ENCODE results near the gene LIAS. TPM values are rescaled to one million over a fixed set of nuclear protein-coding genes. Genes with fewer than 3 reads are reported as not detected.
"Not testable (repeated sequence)": the region's sequence is repeated elsewhere in the genome, so short reads cannot be mapped to it uniquely, and the experiment has no call there.

LIAS gene
- total RNA-seq, 2 experiments from 2014 or later: 14.5 to 16.6 TPM

DNA sequence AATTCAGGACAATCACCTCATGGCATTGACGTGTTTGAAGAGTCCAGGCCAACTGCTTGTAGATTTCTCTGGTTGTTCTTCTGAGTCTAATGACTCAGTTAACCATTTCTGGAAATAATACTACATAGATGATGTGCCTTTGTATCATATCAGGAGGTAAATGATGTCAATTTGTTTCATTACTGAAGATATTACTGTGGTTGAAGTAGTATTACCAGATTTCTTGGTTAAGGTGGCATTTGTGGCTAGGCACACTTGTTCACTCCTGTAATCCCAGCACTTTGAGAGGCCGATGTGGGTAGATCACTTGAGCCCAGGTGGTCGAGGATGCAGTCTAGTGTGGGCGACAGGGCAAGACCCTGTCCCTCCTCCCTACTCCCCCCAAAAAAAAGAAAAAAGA, 15.9 kb upstream of the LIAS start:
- H3K4me3 Mint-ChIP-seq: no peak overlapping the region
- H3K27ac Mint-ChIP-seq: no peak overlapping the region
- DNase-seq (no peak), ATAC-seq (no peak)
- peaks cover 17% of the 10 kb centered on the region for H3K4me1 Mint-ChIP-seq
- H3K27me3 Mint-ChIP-seq: peaks cover 11% of the 10 kb centered on the region
- H3K36me3 Mint-ChIP-seq: no peaks in the 10 kb centered on the region
- no peaks in the 10 kb centered on the region for H3K9me3 Mint-ChIP-seq (ENCODE audit: low read depth)
- CTCF ChIA-PET: no interaction called here

- Mint-ChIP-seq H3K4me1 (peaks cover 27% of the 10 kb centered on the region), H3K9me3 (ENCODE audit: low read depth) (no peaks in the 10 kb centered on the region)
Measured at GRCh38 chr4:39446483-39446841, 12.4 kb upstream of the LIAS start.

GRCh38 chr4:39446842-39447573, 11.8 kb upstream of the LIAS start:
- Mint-ChIP-seq H3K4me1 (peaks cover 27% of the 10 kb centered on the region), H3K27me3 (peaks cover 6% of the 10 kb centered on the region), H3K36me3 (peaks cover 24% of the 10 kb centered on the region), H3K9me3 (ENCODE audit: low read depth) (no peaks in the 10 kb centered on the region), H3K4me3 (peak overlapping the region; percentile 63), H3K27ac (no peak overlapping the region)
- ATAC-seq (peak; percentile 76), DNase-seq (peak; percentile 59)
- CTCF ChIA-PET: interaction anchor here (1.2 to 2.1 kb wide), 3 partner anchors 12 to 133 kb away, joined by 3 to 4 read pairs (median 4); partner anchors contain the start of gene LIAS

More at GRCh38 chr4:39446483-39446841, 12.4 kb upstream of the LIAS start:
- Mint-ChIP-seq H3K27me3 (peaks cover 6% of the 10 kb centered on the region), H3K27ac (no peak overlapping the region), H3K4me3 (no peak overlapping the region), H3K36me3 (peaks cover 19% of the 10 kb centered on the region)
- CTCF ChIA-PET: interaction anchor here (1.5 to 2.1 kb wide), 2 partner anchors 82 to 132 kb away, joined by 4 read pairs; no protein-coding TSS in a partner anchor
- no peak for ATAC-seq
- no peak for DNase-seq

DNA sequence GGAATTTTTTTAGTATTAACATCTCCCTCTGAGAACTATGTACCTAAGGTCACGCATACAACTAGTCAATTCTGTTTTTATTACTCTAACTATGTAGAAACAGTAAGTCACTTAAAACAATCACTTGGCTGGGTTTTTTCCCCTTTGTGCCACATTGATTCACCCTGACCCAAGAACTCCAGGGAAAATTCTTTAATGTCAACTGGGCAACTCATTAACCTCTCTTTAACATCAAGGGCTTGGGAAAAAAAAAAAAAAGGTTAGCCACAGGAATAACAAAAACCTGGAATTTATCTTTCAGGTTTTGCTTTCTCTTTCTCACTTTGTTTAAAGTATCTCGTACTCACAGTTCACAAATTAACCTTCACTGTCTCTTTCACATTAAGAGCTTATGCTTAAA, 8.2 kb upstream of the LIAS start:
- H3K27ac Mint-ChIP-seq: no peak overlapping the region
- peaks cover 2% of the 10 kb centered on the region for H3K27me3 Mint-ChIP-seq
- H3K36me3 Mint-ChIP-seq: peaks cover 54% of the 10 kb centered on the region
- H3K9me3 Mint-ChIP-seq (ENCODE audit: low read depth): no peaks in the 10 kb centered on the region
- H3K4me1 Mint-ChIP-seq: peaks cover 33% of the 10 kb centered on the region
- ATAC-seq: no peak
- DNase-seq: no peak
- CTCF ChIA-PET: interaction anchor here (0.7 kb wide), 1 partner anchor 84 kb away, joined by 3 read pairs; no protein-coding TSS in a partner anchor
- no peak overlapping the region for H3K4me3 Mint-ChIP-seq

DNA sequence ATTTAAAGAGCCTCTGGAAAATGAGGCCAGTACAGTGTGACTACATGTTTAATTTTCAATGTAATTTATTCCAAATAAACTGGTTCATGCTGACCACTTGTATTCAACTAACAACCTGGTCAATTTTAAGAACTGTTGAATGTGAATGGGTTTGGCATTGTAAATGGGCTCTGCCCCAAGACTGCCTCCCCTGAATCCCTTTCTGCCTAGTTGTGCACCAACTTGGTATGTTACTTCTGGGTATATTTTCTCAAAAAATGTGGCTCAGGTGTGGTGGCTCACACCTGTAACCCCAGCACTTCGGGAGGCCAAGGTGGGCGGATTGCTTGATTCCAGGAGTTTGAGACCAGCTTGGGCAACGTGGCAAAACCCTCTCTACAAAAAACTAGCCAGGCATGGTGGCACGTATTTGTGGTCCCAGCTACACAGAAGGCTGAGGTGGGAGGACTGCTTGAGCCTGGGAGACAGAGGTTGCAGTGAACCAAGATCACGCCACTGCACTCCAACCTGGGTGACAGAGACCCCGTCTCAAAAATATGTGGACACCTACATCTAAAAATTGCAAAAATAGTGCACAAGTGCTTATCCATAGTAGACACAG, 7.3 kb upstream of the LIAS start:
- CTCF ChIA-PET: interaction anchor here (0.7 to 1.0 kb wide), 2 partner anchors 11 to 85 kb away, joined by 3 to 4 read pairs; no protein-coding TSS in a partner anchor
- Mint-ChIP-seq H3K27me3 (no peaks in the 10 kb centered on the region), H3K4me1 (peaks cover 41% of the 10 kb centered on the region), H3K4me3 (no peak overlapping the region), H3K36me3 (peaks cover 62% of the 10 kb centered on the region), H3K27ac (no peak overlapping the region), H3K9me3 (ENCODE audit: low read depth) (no peaks in the 10 kb centered on the region)
- ATAC-seq (no peak), DNase-seq (no peak)

DNA sequence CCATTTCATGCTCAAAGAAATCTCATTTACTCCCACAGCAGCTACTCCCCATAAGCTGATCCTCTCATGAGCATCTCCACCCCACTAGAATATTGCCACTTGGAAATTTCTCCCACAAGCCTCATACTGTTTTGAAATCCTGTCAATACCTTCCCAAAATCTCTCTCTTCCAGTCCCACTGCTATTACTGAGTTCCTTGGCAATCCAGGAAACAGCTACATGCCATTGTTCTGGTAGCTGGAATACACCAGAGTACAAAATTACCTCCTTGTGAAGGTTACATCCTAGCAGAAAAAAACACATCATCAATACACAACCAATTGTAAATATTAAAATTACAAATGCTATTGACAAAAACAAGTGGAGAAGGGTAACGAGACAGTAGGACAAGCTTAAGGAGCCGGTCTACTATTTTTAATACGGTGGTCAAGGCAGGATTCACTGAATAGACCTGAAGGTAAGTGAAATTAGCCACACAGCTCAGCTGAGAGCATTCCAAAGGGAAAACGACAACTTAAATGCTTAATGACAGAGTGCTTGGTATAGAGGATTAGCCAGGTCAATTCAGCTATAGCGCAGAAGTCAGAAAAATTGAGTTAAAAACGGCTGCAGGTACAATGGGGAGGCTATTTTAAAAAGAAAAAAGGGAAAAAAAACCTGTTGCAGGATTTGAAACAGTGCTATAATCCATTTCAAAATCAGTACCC, 6.5 kb upstream of the LIAS start:
- peaks cover 69% of the 10 kb centered on the region for H3K36me3 Mint-ChIP-seq
- H3K9me3 Mint-ChIP-seq (ENCODE audit: low read depth): no peaks in the 10 kb centered on the region
- H3K4me3 Mint-ChIP-seq: no peak overlapping the region
- peaks cover 44% of the 10 kb centered on the region for H3K4me1 Mint-ChIP-seq
- DNase-seq: no peak
- CTCF ChIA-PET: interaction anchor here (1.0 kb wide), 1 partner anchor 12 kb away, joined by 4 read pairs; no protein-coding TSS in a partner anchor
- H3K27ac Mint-ChIP-seq: no peak overlapping the region
- no peak for ATAC-seq
- H3K27me3 Mint-ChIP-seq: no peaks in the 10 kb centered on the region

- CTCF ChIA-PET: interaction anchor here (1.0 kb wide), 1 partner anchor 12 kb away, joined by 4 read pairs; no protein-coding TSS in a partner anchor
- Mint-ChIP-seq H3K27ac (peak overlapping the region; percentile 37), H3K4me1 (peaks cover 43% of the 10 kb centered on the region), H3K9me3 (ENCODE audit: low read depth) (no peaks in the 10 kb centered on the region), H3K36me3 (peaks cover 77% of the 10 kb centered on the region), H3K27me3 (no peaks in the 10 kb centered on the region), H3K4me3 (no peak overlapping the region)
- ATAC-seq (no peak), DNase-seq (no peak)
Measured at GRCh38 chr4:39452860-39453587, 5.8 kb upstream of the LIAS start.

DNA sequence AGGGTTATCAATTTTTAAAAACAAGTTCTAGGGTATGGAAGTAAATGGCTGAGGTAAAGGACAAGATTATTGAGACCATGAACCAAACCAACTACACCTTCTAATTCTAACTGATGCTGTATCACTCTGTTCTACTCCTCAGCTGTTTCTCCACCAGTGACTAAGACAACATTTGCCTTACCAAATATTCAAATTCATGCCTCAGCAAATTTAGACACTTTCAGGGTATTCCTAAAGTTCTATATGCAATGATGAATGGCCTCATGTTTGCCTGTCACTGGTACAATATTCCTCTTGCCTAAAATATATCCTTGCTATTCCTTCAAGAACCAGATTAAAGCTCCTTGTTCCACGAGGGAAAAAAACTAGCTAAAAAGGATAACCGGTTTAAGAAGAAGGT, 5.1 kb upstream of the LIAS start:
- H3K4me1 Mint-ChIP-seq: peaks cover 42% of the 10 kb centered on the region
- no peak for DNase-seq
- no peaks in the 10 kb centered on the region for H3K27me3 Mint-ChIP-seq
- no peak overlapping the region for H3K4me3 Mint-ChIP-seq
- no peaks in the 10 kb centered on the region for H3K9me3 Mint-ChIP-seq (ENCODE audit: low read depth)
- H3K27ac Mint-ChIP-seq: no peak overlapping the region
- no peak for ATAC-seq
- CTCF ChIA-PET: interaction anchor here (1.0 kb wide), 1 partner anchor 16 kb away, joined by 4 read pairs; no protein-coding TSS in a partner anchor
- H3K36me3 Mint-ChIP-seq: peaks cover 76% of the 10 kb centered on the region

- CTCF ChIA-PET: interaction anchor here (0.8 to 1.8 kb wide), 2 partner anchors 14 to 553 kb away, joined by 3 to 7 read pairs; no protein-coding TSS in a partner anchor
- H3K36me3 Mint-ChIP-seq: peaks cover 70% of the 10 kb centered on the region
- H3K27ac Mint-ChIP-seq: no peak overlapping the region
- no peak overlapping the region for H3K4me3 Mint-ChIP-seq
- DNase-seq: no peak
- no peaks in the 10 kb centered on the region for H3K27me3 Mint-ChIP-seq
- no peaks in the 10 kb centered on the region for H3K9me3 Mint-ChIP-seq (ENCODE audit: low read depth)
- no peak for ATAC-seq
- peaks cover 44% of the 10 kb centered on the region for H3K4me1 Mint-ChIP-seq
Measured at GRCh38 chr4:39455486-39455885, 3.4 kb upstream of the LIAS start.

- no peak for DNase-seq
- H3K9me3 Mint-ChIP-seq (ENCODE audit: low read depth): no peaks in the 10 kb centered on the region
- H3K4me1 Mint-ChIP-seq: peaks cover 50% of the 10 kb centered on the region
- H3K4me3 Mint-ChIP-seq: peak overlapping the region; percentile 98
- no peak for ATAC-seq
- H3K27me3 Mint-ChIP-seq: no peaks in the 10 kb centered on the region
- CTCF ChIA-PET: interaction anchor here (1.0 to 3.8 kb wide), 3 partner anchors 9 to 15 kb away, joined by 3 to 27 read pairs (median 4); no protein-coding TSS in a partner anchor
- peaks cover 55% of the 10 kb centered on the region for H3K36me3 Mint-ChIP-seq
- H3K27ac Mint-ChIP-seq: peak overlapping the region; percentile 98
Measured at GRCh38 chr4:39456946-39457763, 1.7 kb upstream of the LIAS start.

GRCh38 chr4:39458161-39458504, 723 bp upstream of the LIAS start:
- Mint-ChIP-seq H3K4me3 (peak overlapping the region; percentile 98), H3K27ac (peak overlapping the region; percentile 98), H3K36me3 (peaks cover 46% of the 10 kb centered on the region), H3K4me1 (peaks cover 45% of the 10 kb centered on the region)
- peak; percentile 0 for ATAC-seq
- CTCF ChIA-PET: interaction anchor here (1.6 to 3.8 kb wide), 2 partner anchors 10 to 11 kb away, joined by 4 to 27 read pairs; no protein-coding TSS in a partner anchor
- DNase-seq; H3K9me3 Mint-ChIP-seq (ENCODE audit: low read depth); H3K27me3 Mint-ChIP-seq: not testable (repeated sequence)

DNA sequence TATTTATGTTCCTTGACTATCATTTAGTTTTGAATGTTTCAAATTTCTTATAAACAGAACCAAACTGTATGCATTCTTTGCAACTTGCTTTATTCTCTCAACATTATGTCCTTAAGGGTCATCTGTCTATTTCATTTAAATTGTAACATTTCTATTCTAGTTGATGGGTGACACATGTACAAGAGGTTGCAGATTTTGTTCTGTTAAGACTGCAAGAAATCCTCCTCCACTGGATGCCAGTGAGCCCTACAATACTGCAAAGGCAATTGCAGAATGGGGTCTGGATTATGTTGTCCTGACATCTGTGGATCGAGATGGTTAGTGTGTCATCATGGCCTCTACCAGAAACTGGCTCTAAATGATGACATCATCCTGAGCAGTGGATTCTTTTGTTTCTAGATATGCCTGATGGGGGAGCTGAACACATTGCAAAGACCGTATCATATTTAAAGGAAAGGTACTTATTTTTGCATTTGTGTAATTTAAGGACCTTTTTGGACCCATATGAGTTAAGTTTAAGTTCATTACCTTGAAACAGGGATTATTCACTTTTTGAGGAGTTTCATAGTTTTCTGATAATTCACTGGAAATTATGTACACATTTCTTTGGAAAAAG, 6.1 kb downstream of the LIAS start:
- CTCF ChIA-PET: no interaction called here
- peak; percentile 77 for ATAC-seq
- Mint-ChIP-seq H3K9me3 (ENCODE audit: low read depth) (no peaks in the 10 kb centered on the region), H3K4me3 (no peak overlapping the region), H3K27ac (peak overlapping the region; percentile 56), H3K27me3 (no peaks in the 10 kb centered on the region), H3K4me1 (peaks cover 23% of the 10 kb centered on the region), H3K36me3 (peaks cover 18% of the 10 kb centered on the region)
- DNase-seq: no peak

All from activated CD8-positive, alpha-beta memory T cell treated with anti-CD3 and anti-CD28 coated beads, Interleukin-2, amount 10 ng/mL, durations not matched to agents 7 days and 5 days (primary cell).